ENCODE results near the gene SVEP1.
"Not testable (repeated sequence)": the region's sequence is repeated elsewhere in the genome, so short reads cannot be mapped to it uniquely, and the experiment has no call there.

SVEP1 gene

DNA sequence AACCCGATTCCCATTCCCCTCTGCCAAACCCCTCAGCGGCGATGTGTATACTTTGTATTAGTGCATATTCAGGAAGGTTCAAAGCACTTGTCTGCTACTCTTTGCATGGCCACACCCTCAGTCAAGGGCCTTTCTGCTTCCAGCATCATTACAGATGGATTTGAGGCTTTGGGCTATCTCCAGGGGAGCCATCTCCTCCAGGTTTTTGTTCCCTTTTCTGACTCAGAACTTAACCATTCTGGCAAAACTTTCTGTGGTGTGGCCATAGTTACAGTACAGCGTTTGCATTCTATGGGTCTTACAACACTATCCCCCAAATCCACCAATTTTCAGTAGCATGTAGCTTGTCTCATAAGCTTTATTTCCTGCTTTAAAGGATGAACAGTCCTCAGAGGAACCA lies 36.0 kb upstream of the SVEP1 start:
- Histone ChIP-seq H3K9ac (ENCODE audit: low read length) (no peak overlapping the region), H3K9me3 (ENCODE audit: insufficient read depth, low read length) (no peaks in the 10 kb centered on the region), H3K36me3 (ENCODE audit: low read length) (no peaks in the 10 kb centered on the region), H3K79me2 (ENCODE audit: insufficient read depth, low read length) (no peaks in the 10 kb centered on the region), H3F3A (ENCODE audit: insufficient read depth) (no peaks in the 10 kb centered on the region), H3K27me3 (ENCODE audit: low read length) (no peaks in the 10 kb centered on the region), H2AFZ (ENCODE audit: low read depth, low read length, severe bottlenecking) (no peak overlapping the region), H4K20me1 (ENCODE audit: low read depth, low read length) (no peaks in the 10 kb centered on the region), H3K9me2 (replicated peaks; ENCODE audit: insufficient read depth, low read length) (no peaks in the 10 kb centered on the region), H3K4me3 (ENCODE audit: insufficient read depth, low read length, poor library complexity, severe bottlenecking) (no peak overlapping the region), H3K27ac (ENCODE audit: low read depth, low read length) (no peak overlapping the region), H3K4me2 (ENCODE audit: low read depth, low read length, poor library complexity, severe bottlenecking) (no peak overlapping the region)
- TF ChIP-seq, protein P1, sequence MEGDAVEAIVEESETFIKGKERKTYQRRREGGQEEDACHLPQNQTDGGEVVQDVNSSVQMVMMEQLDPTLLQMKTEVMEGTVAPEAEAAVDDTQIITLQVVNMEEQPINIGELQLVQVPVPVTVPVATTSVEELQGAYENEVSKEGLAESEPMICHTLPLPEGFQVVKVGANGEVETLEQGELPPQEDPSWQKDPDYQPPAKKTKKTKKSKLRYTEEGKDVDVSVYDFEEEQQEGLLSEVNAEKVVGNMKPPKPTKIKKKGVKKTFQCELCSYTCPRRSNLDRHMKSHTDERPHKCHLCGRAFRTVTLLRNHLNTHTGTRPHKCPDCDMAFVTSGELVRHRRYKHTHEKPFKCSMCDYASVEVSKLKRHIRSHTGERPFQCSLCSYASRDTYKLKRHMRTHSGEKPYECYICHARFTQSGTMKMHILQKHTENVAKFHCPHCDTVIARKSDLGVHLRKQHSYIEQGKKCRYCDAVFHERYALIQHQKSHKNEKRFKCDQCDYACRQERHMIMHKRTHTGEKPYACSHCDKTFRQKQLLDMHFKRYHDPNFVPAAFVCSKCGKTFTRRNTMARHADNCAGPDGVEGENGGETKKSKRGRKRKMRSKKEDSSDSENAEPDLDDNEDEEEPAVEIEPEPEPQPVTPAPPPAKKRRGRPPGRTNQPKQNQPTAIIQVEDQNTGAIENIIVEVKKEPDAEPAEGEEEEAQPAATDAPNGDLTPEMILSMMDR (IDR thresholded peaks at IDR 0.05; ENCODE audit: insufficient read depth, low read length, poor library complexity, severe bottlenecking), result no peak

DNA sequence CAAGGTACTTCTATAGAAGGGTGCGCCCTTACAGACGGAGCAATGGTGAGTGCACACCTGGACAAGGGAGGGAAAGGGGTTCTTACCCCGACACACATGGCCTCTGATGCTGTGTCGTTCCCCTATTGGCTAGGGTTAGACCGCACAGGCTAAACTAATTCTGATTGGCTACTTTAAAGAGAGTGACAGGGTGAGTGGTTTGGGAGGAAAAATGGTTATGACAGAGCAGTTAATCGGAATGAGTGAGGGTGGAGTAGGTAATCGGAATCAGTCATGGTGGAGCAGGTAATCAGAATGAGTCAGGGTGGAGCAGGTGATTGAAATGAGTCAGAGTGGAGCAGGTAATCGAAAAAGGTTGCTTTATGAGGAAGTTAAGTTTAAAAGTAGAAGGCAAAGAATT lies 35.0 kb upstream of the SVEP1 start:
- H3K79me2 ChIP-seq (ENCODE audit: insufficient read depth, low read length); H3K4me2 ChIP-seq (ENCODE audit: low read depth, low read length, poor library complexity, severe bottlenecking); H3K9ac ChIP-seq (ENCODE audit: low read length); H3K36me3 ChIP-seq (ENCODE audit: low read length); H3K9me3 ChIP-seq (ENCODE audit: insufficient read depth, low read length); H3K27ac ChIP-seq (ENCODE audit: low read depth, low read length); H3K4me3 ChIP-seq (ENCODE audit: insufficient read depth, low read length, poor library complexity, severe bottlenecking); H3F3A ChIP-seq (ENCODE audit: insufficient read depth); H4K20me1 ChIP-seq (ENCODE audit: low read depth, low read length); H2AFZ ChIP-seq (ENCODE audit: low read depth, low read length, severe bottlenecking); H3K27me3 ChIP-seq (ENCODE audit: low read length); H3K9me2 ChIP-seq (replicated peaks; ENCODE audit: insufficient read depth, low read length): not testable (repeated sequence)

DNA sequence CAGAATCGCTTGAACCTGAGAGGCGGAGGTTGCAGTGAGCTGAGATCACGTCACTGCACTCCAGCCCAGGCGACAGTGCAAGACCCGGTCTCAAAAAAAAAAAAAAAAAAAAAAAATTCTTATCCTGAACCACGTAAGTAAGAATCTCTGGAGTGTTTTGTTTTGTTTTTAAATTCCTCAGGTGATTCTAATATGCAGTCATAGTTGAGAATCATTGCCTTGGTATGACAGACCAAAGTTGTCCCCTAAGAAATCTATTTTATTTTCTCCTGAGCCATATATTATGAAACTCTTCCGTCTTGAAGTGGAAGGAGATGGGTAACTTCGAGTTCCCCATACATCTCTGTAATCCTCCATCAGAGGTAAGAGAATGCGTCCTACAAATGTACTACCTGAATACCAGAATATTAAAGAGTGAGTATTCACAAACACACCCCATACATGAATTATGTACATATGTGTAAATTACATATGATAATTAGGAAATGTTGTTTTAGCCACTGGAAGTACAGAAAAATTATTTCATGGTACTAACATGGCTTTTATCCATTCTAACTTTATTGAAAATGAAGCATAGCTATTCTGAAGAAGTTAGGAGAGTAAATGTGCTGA lies 26.7 kb upstream of the SVEP1 start:
- Histone ChIP-seq H3K9ac (ENCODE audit: low read length) (no peak overlapping the region), H4K20me1 (ENCODE audit: low read depth, low read length) (no peaks in the 10 kb centered on the region), H3K4me2 (ENCODE audit: low read depth, low read length, poor library complexity, severe bottlenecking) (no peak overlapping the region), H3K4me3 (ENCODE audit: insufficient read depth, low read length, poor library complexity, severe bottlenecking) (no peak overlapping the region), H3K36me3 (ENCODE audit: low read length) (no peaks in the 10 kb centered on the region), H3K9me3 (ENCODE audit: insufficient read depth, low read length) (no peaks in the 10 kb centered on the region), H3K27me3 (ENCODE audit: low read length) (no peaks in the 10 kb centered on the region), H3K9me2 (replicated peaks; ENCODE audit: insufficient read depth, low read length) (no peaks in the 10 kb centered on the region), H3K27ac (ENCODE audit: low read depth, low read length) (no peak overlapping the region), H2AFZ (ENCODE audit: low read depth, low read length, severe bottlenecking) (no peak overlapping the region), H3F3A (ENCODE audit: insufficient read depth) (no peaks in the 10 kb centered on the region), H3K79me2 (ENCODE audit: insufficient read depth, low read length) (no peaks in the 10 kb centered on the region)
- TF ChIP-seq EZH2phosphoT487 (conservative IDR thresholded peaks at IDR 0.05; ENCODE audit: low read length), result no peak
- TF ChIP-seq, protein P1 (IDR thresholded peaks at IDR 0.05; ENCODE audit: insufficient read depth, low read length, poor library complexity, severe bottlenecking), result no peak

DNA sequence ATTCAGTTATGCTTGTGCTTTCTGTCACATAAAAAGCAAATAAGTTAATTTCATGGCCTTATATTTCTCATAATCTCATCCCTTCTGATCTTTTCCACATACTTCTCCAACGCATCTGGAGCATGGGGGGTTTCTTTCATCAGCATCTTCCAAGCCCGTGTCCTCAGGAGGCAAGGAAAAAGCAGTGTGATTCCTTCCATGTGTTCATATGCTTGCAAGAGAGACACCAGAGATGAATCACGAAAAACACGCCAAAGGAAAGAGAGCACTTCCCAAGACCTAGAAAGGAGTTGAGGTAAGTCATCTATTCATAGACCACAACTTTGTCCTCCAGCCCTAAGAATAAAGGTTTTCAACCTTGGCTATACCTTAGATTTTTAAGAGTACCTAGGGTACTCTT lies 26.0 kb upstream of the SVEP1 start:
- H3K79me2 ChIP-seq (ENCODE audit: insufficient read depth, low read length), result no peaks in the 10 kb centered on the region
- no peaks in the 10 kb centered on the region for H3K36me3 ChIP-seq (ENCODE audit: low read length)
- H3K27me3 ChIP-seq (ENCODE audit: low read length), result no peaks in the 10 kb centered on the region
- no peak overlapping the region for H3K4me3 ChIP-seq (ENCODE audit: insufficient read depth, low read length, poor library complexity, severe bottlenecking)
- H4K20me1 ChIP-seq (ENCODE audit: low read depth, low read length), result no peaks in the 10 kb centered on the region
- no peaks in the 10 kb centered on the region for H3K9me3 ChIP-seq (ENCODE audit: insufficient read depth, low read length)
- no peaks in the 10 kb centered on the region for H3K9me2 ChIP-seq (replicated peaks; ENCODE audit: insufficient read depth, low read length)
- no peaks in the 10 kb centered on the region for H3F3A ChIP-seq (ENCODE audit: insufficient read depth)
- no peak overlapping the region for H2AFZ ChIP-seq (ENCODE audit: low read depth, low read length, severe bottlenecking)
- no peak overlapping the region for H3K4me2 ChIP-seq (ENCODE audit: low read depth, low read length, poor library complexity, severe bottlenecking)
- H3K27ac ChIP-seq (ENCODE audit: low read depth, low read length), result no peak overlapping the region
- TF ChIP-seq EZH2phosphoT487 (conservative IDR thresholded peaks at IDR 0.05; ENCODE audit: low read length), result no peak
- TF ChIP-seq, protein P1 (IDR thresholded peaks at IDR 0.05; ENCODE audit: insufficient read depth, low read length, poor library complexity, severe bottlenecking), result no peak
- no peak overlapping the region for H3K9ac ChIP-seq (ENCODE audit: low read length)
